ENCODE data around the gene METTL24. TPM values are rescaled to one million over a fixed set of nuclear protein-coding genes. Genes with fewer than 3 reads are reported as not detected.

Gene METTL24
- total and polyA plus RNA-seq, 2 of the 13 experiments (the other 11 are each of a cell fraction or from before 2014, with no cell fraction given) = not detected

GRCh38 chr6:110337486-110337885 is 20.7 kb downstream of the METTL24 start:
- in situ Hi-C loops (cut with HindIII; ENCODE audit: extremely low pct_ligation_motif_present, low pct_unique_long_range_greater_than_20kb) = no loop called here
- TF ChIP-seq MBNL3 (CRISPR knock-in tag; conservative IDR thresholded peaks at IDR 0.05) (no peak), ARID3A (IDR thresholded peaks at IDR 0.05; ENCODE audit: low read depth, low read length) (no peak), ZNF383 (CRISPR knock-in tag; IDR thresholded peaks at IDR 0.05; ENCODE audit: borderline replicate concordance) (no peak), ZNF562 (CRISPR knock-in tag; IDR thresholded peaks at IDR 0.05; ENCODE audit: borderline replicate concordance) (no peak), ZNF780A (CRISPR knock-in tag; IDR thresholded peaks at IDR 0.05) (no peak)
- no TSS peak for BruUV-seq (replicated peaks)
- H4K20me1 ChIP-seq (ENCODE audit: insufficient read depth, low read length) = no peaks in the 10 kb centered on the region
- no peaks in the 10 kb centered on the region for H3K9me3 ChIP-seq (ENCODE audit: low read length)
- H3K27ac ChIP-seq (ENCODE audit: extremely low read length, insufficient read depth, low read length) = no peak overlapping the region
- FAIRE-seq = no peak
- ATAC-seq = no peak
- intact Hi-C loops (cut with micrococcal nuclease; ENCODE audit: unreplicated experiment) = no loop called here
- H3K4me3 ChIP-seq (replicated peaks in 1 of 3; ENCODE audit: insufficient read depth in 1 of 3, low read depth in 2 of 3, low read length in 3 of 3) = no peak overlapping the region
- H3K27me3 ChIP-seq (ENCODE audit: control insufficient read depth in 1 of 2, insufficient read depth in 2 of 2, low read length in 2 of 2) = no peaks in the 10 kb centered on the region; a peak in 2 of 5 replicates
- DNase-seq (ENCODE audit: low spot score) = no peak
- ChIA-PET POLR2A (no interaction called here), CTCF (ENCODE audit: low intra/inter-chr PET ratio, low total read pairs) (no interaction called here)
- no peak overlapping the region for H3K9ac ChIP-seq (ENCODE audit: insufficient read depth, low read depth, low read length)
- H3K79me2 ChIP-seq (ENCODE audit: insufficient read depth, low read length) = no peaks in the 10 kb centered on the region
- H3K36me3 ChIP-seq (replicated peaks in 1 of 2; ENCODE audit: control insufficient read depth in 1 of 2, insufficient read depth in 2 of 2, low read length in 2 of 2) = no peaks in the 10 kb centered on the region
- H3K4me2 ChIP-seq (ENCODE audit: low read depth, low read length) = no peak overlapping the region
- WGBS (ENCODE audit: low lambda C conversion rate) = 38% methylated on average over 1 of the region's 1 CpG
- peaks cover 6% of the 10 kb centered on the region for H3K4me1 ChIP-seq (ENCODE audit: insufficient read depth, low read length)
- H2AFZ ChIP-seq (ENCODE audit: low read length) = no peak overlapping the region

- no peak overlapping the region for H3K4me2 ChIP-seq (ENCODE audit: low read depth, low read length)
- no peak for ATAC-seq
- H3K4me3 ChIP-seq (replicated peaks in 1 of 3; ENCODE audit: insufficient read depth in 1 of 3, low read depth in 2 of 3, low read length in 3 of 3) = no peak overlapping the region
- ChIA-PET POLR2A (no interaction called here), CTCF (ENCODE audit: low intra/inter-chr PET ratio, low total read pairs) (no interaction called here)
- FAIRE-seq = no peak
- H3K27me3 ChIP-seq (ENCODE audit: control insufficient read depth in 1 of 2, insufficient read depth in 2 of 2, low read length in 2 of 2) = no peaks in the 10 kb centered on the region; a peak in 2 of 5 replicates
- WGBS (ENCODE audit: low lambda C conversion rate) = 42% methylated on average over 9 of the region's 9 CpGs
- no peaks in the 10 kb centered on the region for H3K79me2 ChIP-seq (ENCODE audit: insufficient read depth, low read length)
- intact Hi-C loops (cut with micrococcal nuclease; ENCODE audit: unreplicated experiment) = no loop called here
- H3K4me1 ChIP-seq (ENCODE audit: insufficient read depth, low read length) = peaks cover 35% of the 10 kb centered on the region
- no peak overlapping the region for H2AFZ ChIP-seq (ENCODE audit: low read length)
- in situ Hi-C loops (cut with HindIII; ENCODE audit: extremely low pct_ligation_motif_present, low pct_unique_long_range_greater_than_20kb) = no loop called here
- H4K20me1 ChIP-seq (ENCODE audit: insufficient read depth, low read length) = no peaks in the 10 kb centered on the region
- H3K9me3 ChIP-seq (ENCODE audit: low read length) = no peaks in the 10 kb centered on the region
- DNase-seq (ENCODE audit: low spot score) = no peak
- no TSS peak for BruUV-seq (replicated peaks)
- H3K27ac ChIP-seq (ENCODE audit: extremely low read length, insufficient read depth, low read length) = no peak overlapping the region
- no peaks in the 10 kb centered on the region for H3K36me3 ChIP-seq (replicated peaks in 1 of 2; ENCODE audit: control insufficient read depth in 1 of 2, insufficient read depth in 2 of 2, low read length in 2 of 2)
- no peak overlapping the region for H3K9ac ChIP-seq (ENCODE audit: insufficient read depth, low read depth, low read length)
- TF ChIP-seq SNRNP70 (IDR thresholded peaks at IDR 0.05; ENCODE audit: low read depth, low read length) (no peak), YEATS4 (CRISPR knock-in tag; IDR thresholded peaks at IDR 0.05; ENCODE audit: borderline replicate concordance) (no peak), JUN (CRISPR knock-in tag; IDR thresholded peaks at IDR 0.05) (no peak), KDM2A (CRISPR knock-in tag; IDR thresholded peaks at IDR 0.05; ENCODE audit: borderline replicate concordance, low read depth) (no peak), ELF1 (CRISPR knock-in tag; IDR thresholded peaks at IDR 0.05) (no peak), SIX1 (CRISPR knock-in tag; IDR thresholded peaks at IDR 0.05; ENCODE audit: borderline replicate concordance) (no peak), RFX1 (IDR thresholded peaks at IDR 0.05) (no peak), EEA1 (CRISPR knock-in tag; IDR thresholded peaks at IDR 0.05; ENCODE audit: borderline replicate concordance) (no peak), ZNF317 (CRISPR knock-in tag; IDR thresholded peaks at IDR 0.05) (no peak), ZNF232 (CRISPR knock-in tag; IDR thresholded peaks at IDR 0.05; ENCODE audit: borderline replicate concordance) (no peak), AGO2 (optimal IDR thresholded peaks at IDR 0.05; ENCODE audit: low read depth, low read length) (no peak), ZNF3 (CRISPR knock-in tag; IDR thresholded peaks at IDR 0.05) (no peak)
These were observed 23.5 kb downstream of the METTL24 start for GRCh38 chr6:110334423-110335180.

All from HepG2 (cell line).